NAMALWA (cell line): Measurements from ENCODE around the gene CAPN7.

ENCODE experiments used
- DNase-seq: peaks from one replicate; pipeline ENCODE4 v3.0.0-alpha.2; 2015; ENCODE audit warnings: low spot score

The CAPN7 gene

GRCh38 chr3:15298504-15298903 lies 92.5 kb downstream of the CAPN7 start:
- DNase-seq, result no peak

- DNase-seq, result no peak
Measured at GRCh38 chr3:15299036-15299435, 93.0 kb downstream of the CAPN7 start.

- no peak for DNase-seq
Measured at GRCh38 chr3:15300323-15301078, 94.5 kb downstream of the CAPN7 start.

- no peak for DNase-seq
Measured at GRCh38 chr3:15301761-15302160, 95.7 kb downstream of the CAPN7 start.
